NCI-H2227 (cell line): ENCODE data around the gene THSD7A.

Experiments
- DNase-seq: peaks from one replicate; lab custom pipeline; 2025; ENCODE audit not compliant: unreplicated experiment; lab: John Stamatoyannopoulos, UW

Gene THSD7A

GRCh38 chr7:11343818-11344413 lies 488.1 kb downstream of the THSD7A start:
- DNase-seq: peak; percentile 77

- DNase-seq: no peak
Observed at GRCh38 chr7:11343136-11343535, 488.9 kb downstream of the THSD7A start.

- DNase-seq: peak; percentile 78
Observed at GRCh38 chr7:11341285-11341944, 490.6 kb downstream of the THSD7A start.

GRCh38 chr7:11336432-11336831 lies 495.6 kb downstream of the THSD7A start:
- DNase-seq: no peak

- no peak for DNase-seq
Observed at GRCh38 chr7:11335947-11336346, 496.1 kb downstream of the THSD7A start.

- no peak for DNase-seq
Observed at GRCh38 chr7:11332865-11333228, 499.2 kb downstream of the THSD7A start.

GRCh38 chr7:11332186-11332864 lies 499.7 kb downstream of the THSD7A start:
- no peak for DNase-seq

GRCh38 chr7:11331128-11332102 lies 500.6 kb downstream of the THSD7A start:
- no peak for DNase-seq

- no peak for DNase-seq
Observed at GRCh38 chr7:11330717-11331116, 501.3 kb downstream of the THSD7A start.

- DNase-seq: no peak
Observed at GRCh38 chr7:11330208-11330607, 501.8 kb downstream of the THSD7A start.

- no peak for DNase-seq
Observed at GRCh38 chr7:11329626-11330025, 502.4 kb downstream of the THSD7A start.

GRCh38 chr7:11328309-11328708 lies 503.7 kb downstream of the THSD7A start:
- DNase-seq: no peak

- no peak for DNase-seq
Observed at GRCh38 chr7:11327633-11328032, 504.4 kb downstream of the THSD7A start.
